DOHH2 (cell line): ENCODE measurements around the gene CACNA1E.

Source experiments
- H3F3A ChIP-seq: fragments of 200-600 bp; sonication (generic), shearing (Covaris generic); 2 replicates; pipeline ENCODE4 v1.6.0; 2016; ENCODE audit warnings: antibody characterized with exemption, mild to moderate bottlenecking; ENCODE audit not compliant: control insufficient read depth, insufficient read depth
- H3K27ac ChIP-seq: fragments of 200-600 bp; sonication (generic); 2 replicates; pipeline ENCODE4 v1.5.1; 2014; ENCODE audit warnings: low read depth, mild to moderate bottlenecking, low read length, moderate library complexity
- H3K27me3 ChIP-seq: fragments of 200-600 bp; sonication (generic); 2 replicates; pipeline ENCODE4 v1.6.1; 2014; ENCODE audit warnings: mild to moderate bottlenecking, low read length, mixed read lengths; ENCODE audit not compliant: control insufficient read depth
- H3K36me3 ChIP-seq: fragments of 200-600 bp; sonication (generic); 2 replicates; pipeline ENCODE4 v1.6.1; 2014; ENCODE audit warnings: mild to moderate bottlenecking, low read length, moderate library complexity, mixed read lengths; ENCODE audit not compliant: control insufficient read depth
- H3K4me1 ChIP-seq: fragments of 200-600 bp; sonication (generic); 2 replicates; pipeline ENCODE4 v1.6.1; 2014; ENCODE audit warnings: mild to moderate bottlenecking, low read length, mixed read lengths; ENCODE audit not compliant: control insufficient read depth
- H3K4me2 ChIP-seq: fragments of 200-600 bp; sonication (generic); 2 replicates; pipeline ENCODE4 v1.6.0; 2014; ENCODE audit warnings: mild to moderate bottlenecking, low read length, moderate library complexity
- H3K4me3 ChIP-seq: fragments of 200-600 bp; sonication (generic); 2 replicates; pipeline ENCODE4 v1.5.1; 2014; ENCODE audit warnings: mild to moderate bottlenecking, low read length, mixed read lengths
- H3K79me2 ChIP-seq: fragments of 200-600 bp; sonication (generic); 2 replicates; pipeline ENCODE4 v1.6.1; 2014; ENCODE audit warnings: mild to moderate bottlenecking, low read length, mixed read lengths; ENCODE audit not compliant: control insufficient read depth
- H3K9me2 ChIP-seq: fragments of 200-600 bp; sonication (generic); replicated peaks from 2 replicates; pipeline ENCODE4 v1.6.1; 2014; ENCODE audit warnings: mild to moderate bottlenecking, low read length, mixed read lengths; ENCODE audit not compliant: control insufficient read depth
- H3K9me3 ChIP-seq: fragments of 200-600 bp; sonication (generic); 2 replicates; pipeline ENCODE4 v1.6.1; 2014; ENCODE audit warnings: antibody characterized with exemption, low read length, mixed read lengths; ENCODE audit not compliant: control insufficient read depth, insufficient read depth
- H4K20me1 ChIP-seq: fragments of 200-600 bp; sonication (generic); 2 replicates; pipeline ENCODE4 v1.6.0; 2014; ENCODE audit warnings: low read depth, mild to moderate bottlenecking, antibody characterized with exemption, low read length, moderate library complexity; ENCODE audit not compliant: control insufficient read depth, insufficient read depth
- EZH2phosphoT487 ChIP-seq: fragments of 200-600 bp; sonication (generic); IDR thresholded peaks from 2 replicates; pipeline ENCODE4 v1.6.1; 2017; ENCODE audit warnings: borderline replicate concordance, mild to moderate bottlenecking, antibody characterized with exemption, low read length, moderate library complexity, mixed read lengths
- TF ChIP-seq, protein P1 (sequence below): fragments of 200-600 bp; sonication (generic); IDR thresholded peaks from one replicate; pipeline ENCODE4 v1.5.1; 2014; ENCODE audit warnings: antibody characterized with exemption, mild to moderate bottlenecking, low read depth, low read length; ENCODE audit not compliant: poor library complexity, severe bottlenecking

CACNA1E gene

DNA sequence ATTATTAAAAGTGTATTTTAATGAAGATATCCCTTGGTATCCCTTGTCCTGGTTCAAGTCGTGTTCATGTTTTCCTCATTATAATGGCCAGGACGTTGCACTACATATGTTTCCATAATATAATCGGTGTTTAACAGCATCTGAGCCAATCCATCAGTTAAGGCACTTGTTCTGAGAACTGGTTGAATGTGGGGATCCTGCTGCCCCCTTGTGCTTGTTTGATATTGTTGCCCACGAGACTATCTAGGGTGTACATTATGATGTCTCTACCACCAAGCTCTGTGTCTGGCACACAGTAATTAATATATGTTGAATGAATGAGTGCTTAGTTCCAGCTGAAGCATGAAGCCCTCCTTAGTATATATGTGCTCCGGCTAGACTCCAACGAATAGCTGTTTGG, 193.0 kb downstream of the CACNA1E start:
- Histone ChIP-seq H3K27me3 (peaks cover 4% of the 10 kb centered on the region; the same call in 1 of the 2 replicates), H3K4me3 (no peak overlapping the region), H3K4me2 (no peak overlapping the region), H4K20me1 (0 out of 2 replicates have a peak, but pooled peaks cover 4% of the 10 kb centered on the region), H3K36me3 (no peaks in the 10 kb centered on the region), H3K9me3 (no peaks in the 10 kb centered on the region), H3F3A (no peaks in the 10 kb centered on the region), H3K9me2 (no peaks in the 10 kb centered on the region), H3K27ac (no peak overlapping the region), H3K79me2 (no peaks in the 10 kb centered on the region), H3K4me1 (no peaks in the 10 kb centered on the region)
- TF ChIP-seq, protein P1, sequence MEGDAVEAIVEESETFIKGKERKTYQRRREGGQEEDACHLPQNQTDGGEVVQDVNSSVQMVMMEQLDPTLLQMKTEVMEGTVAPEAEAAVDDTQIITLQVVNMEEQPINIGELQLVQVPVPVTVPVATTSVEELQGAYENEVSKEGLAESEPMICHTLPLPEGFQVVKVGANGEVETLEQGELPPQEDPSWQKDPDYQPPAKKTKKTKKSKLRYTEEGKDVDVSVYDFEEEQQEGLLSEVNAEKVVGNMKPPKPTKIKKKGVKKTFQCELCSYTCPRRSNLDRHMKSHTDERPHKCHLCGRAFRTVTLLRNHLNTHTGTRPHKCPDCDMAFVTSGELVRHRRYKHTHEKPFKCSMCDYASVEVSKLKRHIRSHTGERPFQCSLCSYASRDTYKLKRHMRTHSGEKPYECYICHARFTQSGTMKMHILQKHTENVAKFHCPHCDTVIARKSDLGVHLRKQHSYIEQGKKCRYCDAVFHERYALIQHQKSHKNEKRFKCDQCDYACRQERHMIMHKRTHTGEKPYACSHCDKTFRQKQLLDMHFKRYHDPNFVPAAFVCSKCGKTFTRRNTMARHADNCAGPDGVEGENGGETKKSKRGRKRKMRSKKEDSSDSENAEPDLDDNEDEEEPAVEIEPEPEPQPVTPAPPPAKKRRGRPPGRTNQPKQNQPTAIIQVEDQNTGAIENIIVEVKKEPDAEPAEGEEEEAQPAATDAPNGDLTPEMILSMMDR, result peak; percentile 50
- no peak for TF ChIP-seq EZH2phosphoT487

DNA sequence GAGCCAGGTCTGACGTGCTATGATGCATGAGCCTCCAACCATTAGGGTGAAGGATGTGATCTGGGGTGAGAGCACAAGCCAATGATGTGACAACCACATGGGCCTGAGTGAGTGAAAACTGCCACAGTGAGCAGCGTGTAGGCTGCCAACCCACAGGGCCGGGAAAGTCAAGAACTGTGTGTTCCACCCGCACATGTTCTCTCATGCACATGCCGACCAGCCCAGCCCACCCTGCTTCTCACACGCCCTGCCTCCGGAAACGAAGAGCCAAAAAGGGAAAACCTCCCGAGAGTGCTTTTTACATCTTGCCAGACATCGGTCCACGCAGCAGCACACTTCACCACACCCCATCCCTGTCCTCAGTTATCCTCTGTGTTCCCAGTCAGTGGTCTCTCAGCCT, 197.0 kb downstream of the CACNA1E start:
- no peaks in the 10 kb centered on the region for H3K9me2 ChIP-seq
- no peak overlapping the region for H3K4me3 ChIP-seq
- TF ChIP-seq, protein P1, result no peak
- no peak for TF ChIP-seq EZH2phosphoT487
- H3K79me2 ChIP-seq, result no peaks in the 10 kb centered on the region
- H3K4me2 ChIP-seq, result no peak overlapping the region
- H4K20me1 ChIP-seq, result 0 out of 2 replicates have a peak, but pooled peaks cover 4% of the 10 kb centered on the region
- H3F3A ChIP-seq, result no peaks in the 10 kb centered on the region
- H3K36me3 ChIP-seq, result no peaks in the 10 kb centered on the region
- no peaks in the 10 kb centered on the region for H3K4me1 ChIP-seq
- no peak overlapping the region for H3K27ac ChIP-seq
- H3K9me3 ChIP-seq, result no peaks in the 10 kb centered on the region
- peaks cover 4% of the 10 kb centered on the region; the same call in 1 of the 2 replicates for H3K27me3 ChIP-seq

DNA sequence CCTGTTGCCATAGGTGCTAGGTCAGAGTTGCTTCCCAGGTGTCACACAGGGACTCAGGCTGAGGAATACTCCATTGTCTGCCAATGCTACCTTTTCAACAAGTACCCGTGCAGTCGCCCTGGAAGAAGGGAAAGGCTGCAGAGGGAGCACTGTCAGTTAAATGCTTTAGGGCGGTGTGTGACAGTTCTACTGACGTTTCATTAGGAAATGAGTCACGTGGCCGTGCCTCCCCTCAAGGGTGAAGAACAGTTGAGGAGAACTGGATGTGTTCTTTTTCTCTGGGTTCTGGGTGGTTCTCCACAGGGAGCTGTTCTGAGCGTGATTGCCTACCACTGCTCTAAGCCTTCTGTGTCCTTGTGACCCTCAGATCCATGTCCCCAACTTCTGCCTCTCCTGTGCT, 197.6 kb downstream of the CACNA1E start:
- no peak overlapping the region for H3K4me3 ChIP-seq
- no peaks in the 10 kb centered on the region for H3K79me2 ChIP-seq
- H3K9me3 ChIP-seq, result no peaks in the 10 kb centered on the region
- H3K9me2 ChIP-seq, result no peaks in the 10 kb centered on the region
- TF ChIP-seq, protein P1, result no peak
- TF ChIP-seq EZH2phosphoT487, result no peak
- H4K20me1 ChIP-seq, result 0 out of 2 replicates have a peak, but pooled peaks cover 4% of the 10 kb centered on the region
- no peaks in the 10 kb centered on the region for H3K4me1 ChIP-seq
- no peak overlapping the region for H3K27ac ChIP-seq
- no peak overlapping the region for H3K4me2 ChIP-seq
- no peaks in the 10 kb centered on the region for H3K36me3 ChIP-seq
- no peaks in the 10 kb centered on the region for H3F3A ChIP-seq
- H3K27me3 ChIP-seq, result peaks cover 4% of the 10 kb centered on the region; the same call in 1 of the 2 replicates
